GM12873 (cell line): ENCODE results near the gene ZDHHC8.

Experiments used
- CTCF ChIP-seq: IDR thresholded peaks from 2 replicates; pipeline ENCODE4 v1.5.1; 2012; ENCODE audit warnings: low read depth, mild to moderate bottlenecking, moderate library complexity, low read length, control low read depth; ENCODE audit not compliant: insufficient read depth; ENCODE audit errors: missing control alignments

Gene ZDHHC8

GRCh38 chr22:20166703-20167102 lies 35.1 kb downstream of the ZDHHC8 start:
- TF ChIP-seq CTCF, result no peak

GRCh38 chr22:20167643-20168322 lies 36.2 kb downstream of the ZDHHC8 start:
- TF ChIP-seq CTCF, result no peak

GRCh38 chr22:20169253-20169822 lies 37.7 kb downstream of the ZDHHC8 start:
- no peak for TF ChIP-seq CTCF

DNA sequence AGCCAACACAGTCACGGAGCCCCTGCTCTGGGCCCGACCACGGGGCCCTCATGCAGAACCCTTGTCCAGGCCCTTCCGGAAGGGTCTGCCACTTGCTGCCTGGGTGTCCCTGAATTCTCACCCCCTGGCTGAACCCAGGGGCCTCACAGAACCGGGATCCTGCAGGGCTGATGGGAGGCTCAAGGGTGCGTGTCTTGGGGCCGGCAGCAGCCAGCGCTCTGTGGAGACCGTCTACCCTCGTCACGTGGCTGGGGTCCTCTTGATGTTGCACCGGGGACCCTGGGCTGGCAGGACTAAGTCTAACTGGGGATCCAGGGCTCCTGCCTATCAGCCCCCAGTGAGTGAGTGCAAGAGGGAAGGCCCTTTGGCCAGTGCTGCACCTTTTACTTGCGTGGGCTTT lies 38.6 kb downstream of the ZDHHC8 start:
- TF ChIP-seq CTCF, result no peak

GRCh38 chr22:20171288-20172140 lies 39.9 kb downstream of the ZDHHC8 start:
- no peak for TF ChIP-seq CTCF

- no peak for TF ChIP-seq CTCF
These were observed 40.6 kb downstream of the ZDHHC8 start for GRCh38 chr22:20172141-20172613.

DNA sequence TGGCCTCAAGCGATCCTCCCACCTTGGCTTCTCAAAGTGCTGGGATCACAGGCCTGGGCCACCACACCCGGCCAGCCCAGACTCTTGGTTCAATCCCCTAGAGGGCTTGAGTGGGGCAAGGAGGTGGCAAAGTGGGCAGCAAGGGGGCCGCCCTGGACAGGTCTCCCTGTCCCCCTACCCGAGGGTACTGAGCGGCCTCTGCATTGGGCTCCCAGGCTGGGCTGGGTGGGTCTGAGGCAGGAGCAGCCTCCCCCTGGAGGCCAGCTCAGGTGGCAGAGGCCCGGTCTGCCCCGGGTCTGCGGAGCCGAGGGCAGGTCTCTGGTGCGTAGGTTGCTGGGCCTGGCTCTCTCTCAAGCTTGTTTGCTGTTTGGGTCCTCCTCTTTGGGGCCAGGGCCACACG lies 41.6 kb downstream of the ZDHHC8 start:
- no peak for TF ChIP-seq CTCF
